NK-92 (cell line): ENCODE results near the gene CHST14.
A peak's percentile ranks its signal among the peaks of the same experiment; 100 is the strongest.

Experiments
- DNase-seq: peaks from one replicate; lab custom pipeline; 2025; ENCODE audit not compliant: unreplicated experiment; lab: John Stamatoyannopoulos, UW

CHST14 gene

GRCh38 chr15:40487816-40488682 is 17.3 kb downstream of the CHST14 start:
- no peak for DNase-seq

DNA sequence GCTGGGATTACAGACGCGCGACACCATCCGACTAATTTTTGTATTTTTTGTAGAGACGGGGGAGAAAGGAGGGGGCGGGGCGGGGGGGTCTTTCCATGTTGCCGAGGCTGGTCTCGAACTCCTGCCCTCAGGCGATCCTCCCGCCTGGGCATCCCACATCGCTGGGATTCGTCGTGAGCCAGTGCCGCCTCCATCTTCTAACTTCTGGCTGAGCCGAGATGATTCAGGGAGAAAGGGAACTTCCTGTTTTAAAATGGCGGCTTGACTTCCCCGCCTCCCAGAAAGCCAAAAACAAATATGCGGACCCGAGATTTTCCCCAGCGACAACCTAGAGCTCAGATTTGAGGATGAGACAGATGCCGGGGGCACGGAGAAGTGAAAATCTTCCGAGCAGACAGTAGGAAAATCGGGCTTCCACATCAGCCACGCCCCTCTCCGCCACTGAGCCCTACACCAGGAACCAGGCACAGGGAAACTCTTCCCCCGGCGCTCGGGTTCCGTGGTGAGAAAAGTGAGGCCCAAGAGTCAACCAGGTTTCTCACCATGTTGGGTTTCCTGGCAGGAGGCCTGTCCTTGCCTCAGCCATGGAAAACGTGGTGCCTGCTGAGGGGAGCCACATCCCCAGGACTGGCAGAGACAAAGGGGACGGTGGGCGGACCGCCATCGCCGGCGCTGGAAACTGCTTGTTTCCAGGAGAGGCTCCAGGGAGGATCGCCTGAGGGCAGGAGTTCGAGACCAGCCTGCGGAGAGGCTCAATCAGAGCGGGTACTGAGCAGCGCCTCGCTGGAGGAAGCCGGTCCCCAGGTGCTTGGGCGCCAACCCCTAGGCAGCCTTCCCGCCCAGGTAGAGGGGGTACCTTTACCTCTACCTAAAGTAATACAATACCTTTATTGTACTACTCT is 18.7 kb downstream of the CHST14 start:
- no peak for DNase-seq

- peak; percentile 18 for DNase-seq
Measured at GRCh38 chr15:40493089-40493840, 22.5 kb downstream of the CHST14 start.

- no peak for DNase-seq
Measured at GRCh38 chr15:40495516-40495915, 24.7 kb downstream of the CHST14 start.

DNA sequence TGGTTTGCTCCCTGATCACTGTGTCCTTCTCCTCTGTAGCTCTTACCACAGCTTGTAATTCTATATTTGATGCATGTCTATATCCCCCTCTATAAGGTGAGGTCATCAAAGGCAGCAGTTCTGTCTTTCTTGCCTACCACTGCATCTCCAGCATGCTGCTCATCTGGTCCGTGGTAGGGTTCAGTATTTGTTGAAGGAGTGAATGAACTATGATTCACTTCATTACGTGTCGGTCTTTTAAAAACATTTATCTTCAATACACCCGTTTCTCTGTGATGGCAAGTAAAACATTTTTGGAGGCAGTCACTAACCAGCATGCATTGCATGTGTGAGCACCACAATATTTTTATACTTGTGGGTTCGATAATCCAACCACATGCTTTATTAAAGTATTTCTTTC is 27.6 kb downstream of the CHST14 start:
- no peak for DNase-seq

- DNase-seq, result no peak
Measured at GRCh38 chr15:40498891-40499290, 28.1 kb downstream of the CHST14 start.

DNA sequence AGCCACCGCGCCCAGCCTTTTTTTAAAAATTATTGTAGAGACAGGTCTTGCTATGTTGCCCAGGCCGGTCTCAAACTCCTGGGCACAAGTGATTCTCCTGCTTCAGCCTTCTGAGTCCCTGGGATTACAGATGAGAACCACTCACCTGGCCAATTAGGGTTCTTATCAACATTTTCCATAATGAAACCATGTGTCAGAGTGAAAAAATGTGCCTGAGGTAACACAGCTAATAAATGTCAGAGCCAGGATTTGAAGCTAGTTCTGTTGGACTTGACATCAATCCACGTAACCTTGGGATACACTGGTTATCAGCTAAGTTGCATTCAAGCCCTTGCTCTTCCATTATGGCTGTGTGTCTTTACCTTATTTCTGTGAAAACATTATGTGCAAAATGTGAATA is 29.1 kb downstream of the CHST14 start:
- DNase-seq, result no peak

DNA sequence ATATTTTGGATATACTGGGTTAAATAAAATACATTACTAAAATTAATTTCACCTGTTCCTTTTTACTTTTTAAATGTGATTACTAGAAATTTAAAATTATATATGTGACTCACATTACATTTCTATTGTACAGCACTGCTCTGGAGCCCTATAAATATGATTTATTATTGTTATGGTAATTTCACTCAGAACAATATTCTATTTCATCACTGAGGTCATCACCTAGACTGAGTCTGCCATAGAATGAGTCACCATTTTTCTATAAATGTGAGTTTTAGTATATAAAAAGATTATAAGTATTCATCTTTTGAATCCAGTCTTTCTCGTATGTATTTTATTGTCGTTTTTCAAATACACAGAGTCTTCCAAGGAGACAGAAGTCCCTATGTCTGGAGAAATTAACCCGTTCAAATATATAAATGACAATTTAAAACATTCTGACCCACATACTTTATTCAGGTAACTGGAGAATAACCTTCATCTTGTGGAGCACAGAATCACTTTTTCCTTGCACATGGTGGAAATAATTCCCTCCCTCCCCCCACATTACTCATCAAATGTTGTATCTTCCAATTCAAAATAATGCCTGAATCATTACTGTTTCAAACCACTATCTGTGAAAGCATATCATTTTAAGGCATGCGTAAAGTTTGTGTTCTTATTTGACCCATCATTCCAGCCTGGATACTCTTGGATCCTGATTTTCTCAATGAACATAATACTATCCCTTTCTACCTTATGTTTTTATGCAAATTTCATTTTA is 30.0 kb downstream of the CHST14 start:
- no peak for DNase-seq

GRCh38 chr15:40501487-40501886 is 30.7 kb downstream of the CHST14 start:
- DNase-seq, result no peak

GRCh38 chr15:40506964-40507571 is 36.3 kb downstream of the CHST14 start:
- no peak for DNase-seq

DNA sequence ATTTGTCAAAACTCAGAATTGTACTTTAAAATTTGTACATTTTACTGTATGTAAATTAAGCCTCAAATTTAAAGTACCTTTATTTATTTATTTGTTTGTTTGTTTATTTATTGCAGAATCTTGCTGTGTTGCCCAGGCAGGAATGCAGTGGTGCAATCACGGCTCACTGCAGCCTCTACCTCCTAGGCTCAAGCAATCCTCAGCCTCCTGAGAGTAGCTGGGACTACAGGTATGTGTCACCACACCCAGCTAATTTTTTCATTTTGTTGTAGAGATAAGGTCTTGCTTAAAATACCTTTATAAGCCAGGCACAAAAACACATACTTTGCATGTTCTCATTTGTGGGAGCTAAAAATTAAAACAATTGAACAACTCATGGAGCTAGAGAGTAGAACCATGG is 37.4 kb downstream of the CHST14 start:
- DNase-seq, result no peak

- no peak for DNase-seq
Measured at GRCh38 chr15:40510201-40510600, 39.4 kb downstream of the CHST14 start.

- no peak for DNase-seq
Measured at GRCh38 chr15:40511093-40511471, 40.3 kb downstream of the CHST14 start.

DNA sequence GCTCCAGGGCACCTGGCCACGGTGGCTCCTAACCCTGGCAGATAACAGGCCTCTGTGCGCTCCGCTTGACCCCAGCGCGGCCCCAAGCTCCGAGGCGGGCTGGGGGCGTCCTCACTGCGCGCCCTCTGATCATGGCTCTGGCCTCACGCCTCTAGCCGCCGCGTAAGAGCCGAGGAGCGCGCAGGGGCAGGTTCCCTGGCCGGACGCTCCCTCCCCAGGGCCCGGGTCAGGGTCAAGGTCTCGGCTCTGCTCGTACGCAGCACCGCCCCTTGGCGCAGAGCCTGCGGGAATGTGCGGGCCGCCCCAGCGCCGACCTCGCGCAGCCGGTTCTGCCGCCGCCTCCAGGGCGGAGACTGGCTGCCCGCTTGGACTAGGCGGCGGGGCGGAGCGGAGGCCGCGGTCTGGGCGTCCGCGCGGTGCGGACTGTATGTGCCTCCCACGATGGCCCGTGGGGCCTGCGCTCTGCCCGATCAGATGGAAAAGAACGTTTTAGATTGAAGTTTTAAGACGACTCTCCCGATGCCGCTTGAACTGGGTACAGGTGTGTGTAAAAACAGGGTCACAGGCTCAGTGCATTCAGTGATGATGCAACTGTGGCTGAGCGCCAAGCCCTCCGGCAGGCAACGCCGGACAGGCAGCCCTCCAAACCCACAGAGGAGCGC is 40.8 kb downstream of the CHST14 start:
- no peak for DNase-seq

- DNase-seq, result no peak
Measured at GRCh38 chr15:40512440-40512839, 41.7 kb downstream of the CHST14 start.

DNA sequence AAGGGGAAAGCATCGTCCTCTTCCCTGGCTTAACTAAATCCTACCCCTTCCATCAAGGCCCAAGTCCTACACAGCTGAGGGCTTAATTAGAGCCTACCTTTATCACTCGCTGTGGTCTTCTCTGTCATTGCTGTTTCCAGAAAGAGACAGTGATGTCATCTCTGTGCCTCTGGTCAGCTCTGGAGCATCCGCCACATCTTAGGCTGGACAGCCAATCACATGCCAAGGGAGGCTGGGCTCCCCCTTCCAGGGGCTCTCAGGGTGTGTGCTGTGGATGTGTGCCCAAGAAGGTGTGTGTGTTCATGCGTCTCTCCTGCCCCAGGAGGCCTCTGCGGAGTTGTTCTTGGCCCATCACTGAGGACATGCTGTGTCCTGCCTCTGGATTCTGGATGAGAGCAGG is 42.8 kb downstream of the CHST14 start:
- no peak for DNase-seq

DNA sequence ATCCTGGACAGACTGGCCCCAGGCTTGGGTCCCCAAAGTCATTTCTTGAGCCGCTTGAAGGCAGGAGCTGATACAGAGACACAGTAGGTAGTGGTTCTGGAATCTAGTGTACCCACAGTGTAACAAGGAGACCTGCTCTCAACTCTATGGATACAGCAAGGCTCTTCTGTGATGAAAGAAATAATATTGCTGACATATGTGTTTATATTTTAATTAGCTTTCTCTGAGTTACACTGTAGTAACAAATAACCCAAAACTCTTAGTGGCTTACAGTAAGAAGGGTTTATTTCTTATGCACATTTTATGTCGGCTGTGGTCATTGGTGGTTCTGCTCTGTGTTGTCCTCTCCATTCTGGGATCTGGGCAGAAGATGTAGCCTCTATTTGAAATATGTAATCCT is 45.5 kb downstream of the CHST14 start:
- no peak for DNase-seq
